Hepatocyte (in vitro differentiated cells): ENCODE measurements around the gene POLR3C. TPM values are rescaled to one million over a fixed set of nuclear protein-coding genes. Genes with fewer than 3 reads are reported as not detected.
A peak's percentile ranks its signal among the peaks of the same experiment; 100 is the strongest.
"Not testable (repeated sequence)": the region's sequence is repeated elsewhere in the genome, so short reads cannot be mapped to it uniquely, and the experiment has no call there.

Experiments used
- DNase-seq: peaks from one replicate; pipeline ENCODE4 v3.0.0-alpha.2; 2016; ENCODE audit warnings: low spot score
- H2AFZ ChIP-seq: fragments of 200-600 bp; sonication (generic); 2 replicates; pipeline ENCODE4 v1.6.0; 2016; ENCODE audit warnings: antibody characterized with exemption, mild to moderate bottlenecking
- H3K27ac ChIP-seq: fragments of 200-600 bp; sonication (generic); 2 replicates; pipeline ENCODE4 v1.5.1; 2016; ENCODE audit warnings: mild to moderate bottlenecking
- H3K27me3 ChIP-seq: fragments of 200-600 bp; sonication (generic); 2 replicates; pipeline ENCODE4 v1.6.1; 2016
- H3K36me3 ChIP-seq: fragments of 200-600 bp; sonication (generic); replicated peaks from 2 replicates; pipeline ENCODE4 v1.5.1; 2016; ENCODE audit warnings: low read depth; ENCODE audit not compliant: insufficient read depth
- H3K4me1 ChIP-seq: fragments of 200-600 bp; sonication (generic); 2 replicates; pipeline ENCODE4 v1.5.1; 2016; ENCODE audit warnings: mild to moderate bottlenecking, moderate library complexity; ENCODE audit not compliant: insufficient read depth
- H3K4me2 ChIP-seq: fragments of 200-600 bp; sonication (generic); 2 replicates; pipeline ENCODE4 v1.6.0; 2016
- H3K4me3 ChIP-seq: fragments of 200-600 bp; sonication (generic); 2 replicates; pipeline ENCODE4 v1.5.1; 2016; ENCODE audit warnings: mild to moderate bottlenecking
- H3K79me2 ChIP-seq: fragments of 200-600 bp; sonication (generic); 2 replicates; pipeline ENCODE4 v1.6.0; 2017; ENCODE audit warnings: mild to moderate bottlenecking
- H3K9me2 ChIP-seq: fragments of 200-600 bp; sonication (generic); replicated peaks from 2 replicates; pipeline ENCODE4 v1.6.0; 2017; ENCODE audit warnings: mild to moderate bottlenecking; ENCODE audit not compliant: insufficient read depth
- H3K9me3 ChIP-seq: fragments of 200-600 bp; sonication (generic); 2 replicates; pipeline ENCODE4 v1.5.1; 2016; ENCODE audit warnings: low read depth, mild to moderate bottlenecking
- H4K20me1 ChIP-seq: fragments of 200-600 bp; sonication (generic); 2 replicates; pipeline ENCODE4 v1.6.0; 2016; ENCODE audit warnings: mild to moderate bottlenecking; ENCODE audit not compliant: insufficient read depth, poor library complexity, severe bottlenecking
- EZH2 ChIP-seq: fragments of 200-600 bp; sonication (generic); IDR thresholded peaks from 2 replicates; pipeline ENCODE4 v1.6.1; 2016; ENCODE audit warnings: antibody characterized with exemption, mild to moderate bottlenecking, borderline replicate concordance
- EZH2phosphoT487 ChIP-seq: fragments of 200-600 bp; sonication (generic); IDR thresholded peaks from one replicate; pipeline ENCODE4 v1.6.1; 2018; ENCODE audit warnings: antibody characterized with exemption, mild to moderate bottlenecking, low read depth, moderate library complexity; ENCODE audit not compliant: unreplicated experiment, severe bottlenecking
- WGBS: methylation state at CpG from one replicate; pipeline ENCODE4 v1.1.6; 2016; ENCODE audit warnings: low lambda C conversion rate; ENCODE audit errors: missing lambda C conversion rate; 5-methylcytosine and 5-hydroxymethylcytosine counted together
- polyA plus RNA-seq: library from polyadenylated mRNA; unstranded; fragments of >200 nt; fragmentation: Nextera tagmentation; extraction: Ambion mirVana; gene quantifications from 2 replicates; pipeline ENCODE4 v1.2.1, GENCODE V29; 2016
- total RNA-seq: library from RNA; depleted of rRNA; stranded (reverse); fragments of >200 nt; gene quantifications from 2 replicates; pipeline ENCODE4 v1.2.3, GENCODE V29; 2014
- TF ChIP-seq, protein P1 (sequence below): fragments of 200-600 bp; sonication (generic); IDR thresholded peaks from 2 replicates; pipeline ENCODE4 v1.5.1; 2016; ENCODE audit warnings: antibody characterized with exemption, mild to moderate bottlenecking; ENCODE audit not compliant: poor library complexity

POLR3C gene
- total and polyA plus RNA-seq, 2 experiments from 2014 or later = 19.6 to 20.9 TPM

- H3K9me3 ChIP-seq = no peaks in the 10 kb centered on the region
- peak overlapping the region; percentile 93 for H2AFZ ChIP-seq
- peak overlapping the region; percentile 90 for H3K4me3 ChIP-seq
- peaks cover 4% of the 10 kb centered on the region for H3K36me3 ChIP-seq
- no peaks in the 10 kb centered on the region for H3K9me2 ChIP-seq
- no peaks in the 10 kb centered on the region for H3K27me3 ChIP-seq
- 4% methylated on average over 7 of the region's 7 CpGs for WGBS
- H3K4me2 ChIP-seq = peak overlapping the region; percentile 73
- peak overlapping the region; percentile 97 for H3K27ac ChIP-seq
- peaks cover 42% of the 10 kb centered on the region for H3K79me2 ChIP-seq
- no peaks in the 10 kb centered on the region for H4K20me1 ChIP-seq
- DNase-seq = no peak
- peaks cover 9% of the 10 kb centered on the region for H3K4me1 ChIP-seq
- TF ChIP-seq, protein P1, sequence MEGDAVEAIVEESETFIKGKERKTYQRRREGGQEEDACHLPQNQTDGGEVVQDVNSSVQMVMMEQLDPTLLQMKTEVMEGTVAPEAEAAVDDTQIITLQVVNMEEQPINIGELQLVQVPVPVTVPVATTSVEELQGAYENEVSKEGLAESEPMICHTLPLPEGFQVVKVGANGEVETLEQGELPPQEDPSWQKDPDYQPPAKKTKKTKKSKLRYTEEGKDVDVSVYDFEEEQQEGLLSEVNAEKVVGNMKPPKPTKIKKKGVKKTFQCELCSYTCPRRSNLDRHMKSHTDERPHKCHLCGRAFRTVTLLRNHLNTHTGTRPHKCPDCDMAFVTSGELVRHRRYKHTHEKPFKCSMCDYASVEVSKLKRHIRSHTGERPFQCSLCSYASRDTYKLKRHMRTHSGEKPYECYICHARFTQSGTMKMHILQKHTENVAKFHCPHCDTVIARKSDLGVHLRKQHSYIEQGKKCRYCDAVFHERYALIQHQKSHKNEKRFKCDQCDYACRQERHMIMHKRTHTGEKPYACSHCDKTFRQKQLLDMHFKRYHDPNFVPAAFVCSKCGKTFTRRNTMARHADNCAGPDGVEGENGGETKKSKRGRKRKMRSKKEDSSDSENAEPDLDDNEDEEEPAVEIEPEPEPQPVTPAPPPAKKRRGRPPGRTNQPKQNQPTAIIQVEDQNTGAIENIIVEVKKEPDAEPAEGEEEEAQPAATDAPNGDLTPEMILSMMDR = no peak
- TF ChIP-seq EZH2phosphoT487 = no peak
- no peak for TF ChIP-seq EZH2
These were observed 471 bp downstream of the POLR3C start for GRCh38 chr1:145824499-145824842.

DNA sequence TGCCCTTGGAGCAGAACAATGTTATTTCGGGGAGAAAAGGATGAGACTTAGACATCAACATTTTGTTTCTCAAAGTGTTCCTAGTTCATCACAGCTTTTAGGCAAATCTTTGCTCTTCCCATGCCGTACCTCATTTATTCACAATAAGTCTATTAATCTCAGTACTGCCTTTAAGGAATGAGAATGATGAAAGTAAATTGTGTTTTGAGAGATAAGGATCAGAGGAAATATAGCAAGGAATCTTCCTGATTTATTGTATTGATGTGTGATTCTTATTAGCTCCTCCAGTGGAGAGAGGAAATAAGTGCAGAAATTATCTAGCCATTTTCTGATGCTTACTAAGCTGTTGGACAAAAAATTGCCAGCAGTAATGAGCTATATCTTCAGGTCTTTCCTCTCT is 2.0 kb downstream of the POLR3C start:
- TF ChIP-seq, protein P1 = no peak
- TF ChIP-seq EZH2phosphoT487 (no peak), EZH2 (no peak)

DNA sequence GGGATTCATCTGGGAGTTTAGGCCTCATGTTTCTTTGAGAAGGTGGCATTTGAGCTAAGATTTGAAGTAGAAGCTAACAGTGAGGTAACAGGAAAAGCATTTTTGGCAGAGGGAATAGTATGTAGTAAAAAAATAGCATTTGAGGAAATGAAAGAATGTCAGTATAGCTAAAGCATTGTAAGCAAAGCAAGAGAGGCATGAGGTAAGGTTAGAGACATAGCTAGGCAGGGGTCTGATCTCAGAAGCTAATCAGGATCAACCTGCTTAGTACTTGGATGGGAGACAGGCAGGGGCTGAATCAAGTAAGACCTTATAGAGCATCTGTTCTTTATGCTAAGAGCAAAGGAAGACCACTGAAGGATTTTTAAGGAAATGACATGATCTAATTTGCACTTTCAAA is 4.0 kb downstream of the POLR3C start:
- TF ChIP-seq EZH2phosphoT487 (no peak), EZH2 (no peak)
- TF ChIP-seq, protein P1 = no peak
- Histone ChIP-seq H3K4me2 (no peak overlapping the region), H3K4me1 (peaks cover 9% of the 10 kb centered on the region), H3K9me2 (no peaks in the 10 kb centered on the region), H4K20me1 (no peaks in the 10 kb centered on the region), H2AFZ (no peak overlapping the region), H3K79me2 (peaks cover 29% of the 10 kb centered on the region), H3K27ac (no peak overlapping the region), H3K36me3 (peaks cover 4% of the 10 kb centered on the region), H3K27me3 (no peaks in the 10 kb centered on the region), H3K4me3 (no peak overlapping the region), H3K9me3 (no peaks in the 10 kb centered on the region)
- no peak for DNase-seq

More for the DNA sequence above, 2.0 kb downstream of the POLR3C start:
- Histone ChIP-seq H3K4me3 (no peak overlapping the region), H2AFZ (no peak overlapping the region), H3K4me2 (peak overlapping the region; percentile 73), H3K36me3 (peaks cover 4% of the 10 kb centered on the region), H3K4me1 (peaks cover 9% of the 10 kb centered on the region), H3K27me3 (no peaks in the 10 kb centered on the region), H3K27ac (no peak overlapping the region), H4K20me1 (no peaks in the 10 kb centered on the region), H3K9me3 (no peaks in the 10 kb centered on the region), H3K79me2 (peaks cover 32% of the 10 kb centered on the region), H3K9me2 (no peaks in the 10 kb centered on the region)
- no peak for DNase-seq
- WGBS = 94% methylated on average over 2 of the region's 2 CpGs

- no peak for DNase-seq
- Histone ChIP-seq H3K4me1 (peaks cover 9% of the 10 kb centered on the region), H2AFZ (no peak overlapping the region), H3K4me3 (no peak overlapping the region), H3K36me3 (peaks cover 4% of the 10 kb centered on the region), H4K20me1 (no peaks in the 10 kb centered on the region), H3K4me2 (no peak overlapping the region), H3K9me2 (no peaks in the 10 kb centered on the region), H3K79me2 (peaks cover 29% of the 10 kb centered on the region), H3K27ac (no peak overlapping the region), H3K27me3 (no peaks in the 10 kb centered on the region), H3K9me3 (no peaks in the 10 kb centered on the region)
- TF ChIP-seq EZH2phosphoT487 = no peak
- TF ChIP-seq EZH2 = no peak
- TF ChIP-seq, protein P1 = no peak
These were observed 4.5 kb downstream of the POLR3C start for GRCh38 chr1:145828367-145829026.

- WGBS = 100% methylated on average over 2 of the region's 2 CpGs
- H3K9me3 ChIP-seq, H2AFZ ChIP-seq, H3K4me3 ChIP-seq, H3K27ac ChIP-seq, H4K20me1 ChIP-seq, DNase-seq, H3K27me3 ChIP-seq, H3K9me2 ChIP-seq, H3K36me3 ChIP-seq, H3K4me2 ChIP-seq, H3K4me1 ChIP-seq: not testable (repeated sequence)
- H3K79me2 ChIP-seq = peaks cover 15% of the 10 kb centered on the region
These were observed 6.8 kb downstream of the POLR3C start for GRCh38 chr1:145830810-145831209.
